Placental epithelial cell (primary cell): ENCODE measurements around the gene MAOB. TPM values are rescaled to one million over a fixed set of nuclear protein-coding genes. Genes with fewer than 3 reads are reported as not detected.

ENCODE experiments used
- total RNA-seq: library from RNA; depleted of rRNA; stranded (reverse); fragments of >200 nt; gene quantifications from 2 replicates; pipeline ENCODE4 v1.2.3, GENCODE V29; 2012

The MAOB gene
- total RNA-seq = not detected in 2 replicates

DNA sequence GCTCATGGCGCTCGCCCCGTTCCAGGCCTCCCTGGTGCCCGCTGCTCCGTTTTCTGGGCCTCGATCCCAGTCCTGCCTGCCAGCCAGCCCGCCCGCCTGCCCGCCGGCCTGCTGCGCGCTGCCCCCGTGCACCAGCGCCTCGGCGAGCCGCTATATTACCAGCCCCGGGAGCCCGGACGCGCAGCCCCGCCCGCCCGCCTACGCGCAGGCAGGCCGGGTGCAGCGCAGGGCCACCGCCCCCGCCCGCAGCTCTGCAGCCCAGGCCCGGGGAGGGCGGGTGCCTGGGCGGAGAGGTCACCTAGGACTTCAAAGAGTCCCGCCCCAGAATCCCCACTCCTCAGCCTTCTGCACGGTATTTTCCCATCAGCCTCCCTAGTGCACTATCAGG, at the start of gene MAOB:
TSS of gene MAOB (minus strand) at position 157 of the 388 bp plus-strand sequence. CDS start at position 6, 151 bp downstream.

Other genes with a start within 250 kb of the MAOB start
- 12.2 and 50.3 TPM in 2 replicates for gene MAOA, start 226.2 kb downstream of the MAOB start, total RNA-seq
- gene NDP, start 90.9 kb upstream of the MAOB start, total RNA-seq = not detected in 2 replicates